ENCODE measurements around the gene PEA15.

DNA sequence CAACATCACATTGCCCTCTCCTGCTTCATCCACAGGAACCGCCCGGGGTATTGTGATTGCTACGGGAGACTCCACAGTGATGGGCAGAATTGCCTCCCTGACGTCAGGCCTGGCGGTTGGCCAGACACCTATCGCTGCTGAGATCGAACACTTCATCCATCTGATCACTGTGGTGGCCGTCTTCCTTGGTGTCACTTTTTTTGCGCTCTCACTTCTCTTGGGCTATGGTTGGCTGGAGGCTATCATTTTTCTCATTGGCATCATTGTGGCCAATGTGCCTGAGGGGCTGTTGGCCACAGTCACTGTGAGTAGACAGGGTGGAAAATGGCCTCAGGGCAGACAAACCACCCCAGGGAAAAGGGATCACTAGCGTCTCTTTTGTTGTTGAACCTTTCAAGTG lies 41.1 kb upstream of the PEA15 start:
- TF ChIP-seq POLR2A (IDR thresholded peaks at IDR 0.05; ENCODE audit: low read length) (no peak), GATA1 (IDR thresholded peaks at IDR 0.05; ENCODE audit: low read depth, low read length) (no peak)
